ENCODE results near the gene SLC1A2. TPM values are rescaled to one million over a fixed set of nuclear protein-coding genes. Genes with fewer than 3 reads are reported as not detected.

SLC1A2 gene
- total RNA-seq, 1 experiment from 2014 or later = 0.25 TPM

- Histone ChIP-seq H3K4me3 (replicated peaks in 1 of 2; ENCODE audit: low read depth in 1 of 2, low read length in 2 of 2) (no peak overlapping the region), H3K36me3 (ENCODE audit: control insufficient read depth in 1 of 2, insufficient read depth in 2 of 2, low read length in 2 of 2) (no peaks in the 10 kb centered on the region), H3K9ac (ENCODE audit: low read length) (no peak overlapping the region), H3K27me3 (ENCODE audit: insufficient read depth, low read length) (peaks cover 32% of the 10 kb centered on the region), H2AFZ (ENCODE audit: low read depth, low read length, poor library complexity, severe bottlenecking) (no peak overlapping the region), H3K9me2 (ENCODE audit: insufficient read depth) (no peaks in the 10 kb centered on the region), H3K9me3 (ENCODE audit: control insufficient read depth in 1 of 2, insufficient read depth in 1 of 2, low read depth in 1 of 2, low read length in 2 of 2) (no peaks in the 10 kb centered on the region), H4K20me1 (ENCODE audit: insufficient read depth) (no peaks in the 10 kb centered on the region), H3K79me2 (ENCODE audit: insufficient read depth, low read length) (no peaks in the 10 kb centered on the region), H3K4me2 (ENCODE audit: low read length) (no peak overlapping the region), H3K4me1 (ENCODE audit: control insufficient read depth in 1 of 2, insufficient read depth in 2 of 2, low read length in 2 of 2) (no peaks in the 10 kb centered on the region), H3K27ac (ENCODE audit: low read depth, low read length) (no peak overlapping the region)
- no peak for DNase-seq (ENCODE audit: low read depth, low spot score)
- ChIA-PET POLR2A (no interaction called here), CTCF (interaction anchor here (0.6 to 1.7 kb wide), 16 partner anchors 9 to 1207 kb away, joined by 3 to 11 read pairs (median 4); no protein-coding TSS in a partner anchor), RAD21 (ENCODE audit: low non-redundant PET in 1 of 2, low total read pairs in 2 of 2, uncharacterized antibody in 2 of 2, unreplicated experiment in 2 of 2) (interaction anchor here in 1 of 2 experiments (1.5 kb wide), 1 partner anchor 513 kb away, joined by 6 read pairs; no protein-coding TSS in a partner anchor)
- TF ChIP-seq JUND (IDR thresholded peaks at IDR 0.05) (no peak), CTCF (IDR thresholded peaks at IDR 0.05 in 2 of 3, conservative IDR thresholded peaks at IDR 0.05 in 1 of 3; ENCODE audit: borderline replicate concordance in 1 of 3, insufficient read depth in 1 of 3, low read depth in 2 of 3, low read length in 2 of 3) (peak; percentile 48 to 70 (median 61); a peak in 4 of 6 replicates), RAD21 (IDR thresholded peaks at IDR 0.05; ENCODE audit: low read depth) (peak; percentile 73), YY1 (IDR thresholded peaks at IDR 0.05; ENCODE audit: extremely low read depth, insufficient replicate concordance, low read depth, low read length) (no peak), MAX (IDR thresholded peaks at IDR 0.05) (no peak)
- intact Hi-C loops (cut with micrococcal nuclease) = no loop called here
- BruUV-seq (replicated peaks) = no TSS peak
- ATAC-seq = peak; percentile 76
Observed at GRCh38 chr11:35412285-35412684, 7.1 kb downstream of the SLC1A2 start.

- TF ChIP-seq SP1 (IDR thresholded peaks at IDR 0.05; ENCODE audit: low read depth) = no peak
- POLR2A ChIA-PET = no interaction called here
- no peaks in the 10 kb centered on the region for H3K36me3 ChIP-seq (ENCODE audit: control insufficient read depth in 1 of 2, insufficient read depth in 2 of 2, low read length in 2 of 2)
- H3K4me3 ChIP-seq (replicated peaks in 1 of 2; ENCODE audit: low read depth in 1 of 2, low read length in 2 of 2) = no peak overlapping the region
- no TSS peak for BruUV-seq (replicated peaks)
- CTCF ChIA-PET = no interaction called here
- no peak for DNase-seq (ENCODE audit: low read depth, low spot score)
- intact Hi-C loops (cut with micrococcal nuclease) = no loop called here
- H3K4me1 ChIP-seq (ENCODE audit: control insufficient read depth in 1 of 2, insufficient read depth in 2 of 2, low read length in 2 of 2) = peaks cover 0 to 7% of the 10 kb centered on the region in 2 experiments; a peak in 2 of 4 replicates
- H3K9me3 ChIP-seq (ENCODE audit: control insufficient read depth in 1 of 2, insufficient read depth in 1 of 2, low read depth in 1 of 2, low read length in 2 of 2) = no peaks in the 10 kb centered on the region
- no peak overlapping the region for H3K4me2 ChIP-seq (ENCODE audit: low read length)
- RAD21 ChIA-PET (ENCODE audit: low non-redundant PET in 1 of 2, low total read pairs in 2 of 2, uncharacterized antibody in 2 of 2, unreplicated experiment in 2 of 2) = no interaction called here
- H3K79me2 ChIP-seq (ENCODE audit: insufficient read depth, low read length) = no peaks in the 10 kb centered on the region
- no peak overlapping the region for H3K9ac ChIP-seq (ENCODE audit: low read length)
- no peaks in the 10 kb centered on the region for H3K27me3 ChIP-seq (ENCODE audit: insufficient read depth, low read length)
- H3K9me2 ChIP-seq (ENCODE audit: insufficient read depth) = no peaks in the 10 kb centered on the region
- ATAC-seq = no peak
- no peak overlapping the region for H2AFZ ChIP-seq (ENCODE audit: low read depth, low read length, poor library complexity, severe bottlenecking)
- H3K27ac ChIP-seq (ENCODE audit: low read depth, low read length) = no peak overlapping the region
- H4K20me1 ChIP-seq (ENCODE audit: insufficient read depth) = no peaks in the 10 kb centered on the region
Observed at GRCh38 chr11:35407041-35407440, 12.3 kb downstream of the SLC1A2 start.

Measured in HCT116 (cell line).